Tibial nerve (tissue), 3 donors: ENCODE data around the gene GPATCH3.

Experiments
- CTCF ChIP-seq, 5 experiments: fragments of 200-600 bp in 3 of 5; fragments of 450-650 bp in 2 of 5; sonication (generic) in 3 of 5; IDR thresholded peaks; one replicate each; pipeline ENCODE4 v1.5.1; 2016 to 2019; ENCODE audit warnings: antibody characterized with exemption in 5 of 5, mild to moderate bottlenecking in 3 of 5, moderate library complexity in 2 of 5
- POLR2A ChIP-seq, 2 donors: fragments of 450-650 bp; IDR thresholded peaks; one replicate each; pipeline ENCODE4 v1.6.1; 2017; ENCODE audit warnings: antibody characterized with exemption in 2 of 2, mild to moderate bottlenecking in 2 of 2, moderate library complexity in 2 of 2

GRCh38 chr1:26922901-26923300 lies 22.6 kb upstream of the GPATCH3 start:
- TF ChIP-seq POLR2A (IDR thresholded peaks at IDR 0.05) (no peak), CTCF (IDR thresholded peaks at IDR 0.05) (no peak)
